ENCODE measurements around the gene CCDC177.

The CCDC177 gene

DNA sequence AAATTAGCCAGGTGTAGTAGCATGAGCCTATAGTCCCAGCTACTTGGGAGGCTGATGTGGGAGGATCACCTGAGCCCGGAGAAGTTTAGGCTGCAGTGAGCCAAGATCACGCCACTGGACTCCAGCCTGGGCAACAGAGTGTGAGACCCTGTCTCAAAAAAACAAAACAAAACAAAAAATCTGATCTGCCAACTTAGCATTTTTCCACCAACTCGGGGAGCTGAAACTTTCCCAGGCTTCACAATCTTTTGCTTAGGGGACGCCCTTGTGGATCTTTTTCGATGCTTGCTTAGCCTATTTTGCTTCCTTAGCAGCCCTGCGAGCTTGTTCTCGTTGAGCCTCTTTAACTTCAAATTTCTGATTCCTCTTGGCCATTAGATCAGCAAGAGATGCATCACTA lies 13.8 kb downstream of the CCDC177 start:
- DNase-seq, result no peak

DNA sequence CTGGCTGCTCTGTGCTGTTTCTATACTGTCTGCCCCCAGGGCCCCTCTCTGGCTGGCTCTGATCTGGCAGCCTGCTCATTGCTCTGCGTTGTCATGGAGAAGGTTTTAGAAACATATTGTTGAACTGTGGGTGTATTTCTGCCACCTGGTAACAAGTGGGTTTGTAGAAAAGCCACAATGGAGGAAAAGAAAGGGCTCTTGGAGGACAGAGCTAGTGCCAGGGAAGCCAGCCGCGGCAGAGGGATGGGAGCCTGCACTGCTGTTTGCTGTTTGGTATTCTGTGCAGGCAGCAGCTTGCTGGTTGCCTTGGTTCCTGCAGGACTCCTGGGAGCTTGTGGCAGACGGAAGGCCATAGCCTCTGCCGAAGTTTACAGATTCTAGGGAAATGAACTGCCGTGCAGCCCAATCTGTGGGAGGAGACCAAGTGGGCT lies 15.1 kb downstream of the CCDC177 start:
- DNase-seq, result no peak

GRCh38 chr14:69558774-69559173 lies 15.9 kb downstream of the CCDC177 start:
- DNase-seq, result no peak

DNA sequence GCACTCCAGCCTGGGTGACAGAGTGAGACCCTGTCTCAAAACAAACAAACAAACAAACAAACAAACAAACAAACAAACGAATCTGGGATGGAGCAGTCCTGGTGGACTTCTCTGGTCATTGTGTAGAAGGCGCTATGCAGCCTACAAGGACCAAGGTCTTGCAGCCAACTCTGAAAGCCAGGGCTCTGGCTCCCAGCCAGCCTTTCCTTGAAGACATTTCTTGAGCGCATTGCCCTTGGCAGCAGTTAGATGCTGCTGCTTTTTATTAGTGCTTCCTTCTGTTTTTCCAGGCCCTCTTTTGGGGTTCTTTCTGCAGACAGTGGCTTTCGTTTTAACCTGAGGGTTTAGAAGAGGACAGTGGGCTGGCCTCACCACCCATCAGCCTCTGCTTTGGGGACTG lies 20.2 kb downstream of the CCDC177 start:
- no peak for DNase-seq

DNA sequence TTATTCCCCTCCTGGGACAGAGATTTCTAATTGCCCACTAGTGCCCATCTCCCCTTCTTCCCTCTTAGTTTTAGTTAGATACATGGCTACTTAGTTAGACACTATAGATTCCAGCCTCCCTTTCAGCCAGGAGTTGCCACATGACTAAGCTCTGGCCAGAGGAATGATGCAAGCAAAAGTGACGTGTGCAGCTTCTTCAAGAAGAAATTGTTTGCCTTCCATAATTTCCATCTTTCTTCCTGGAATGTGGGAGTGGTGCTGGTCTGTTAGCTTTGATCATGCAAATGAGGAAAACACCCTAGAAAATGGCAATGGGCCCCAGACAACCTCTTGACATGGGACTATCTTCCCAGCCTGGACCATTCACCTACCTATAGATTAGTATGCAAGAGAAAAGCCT lies 21.4 kb downstream of the CCDC177 start:
- no peak for DNase-seq

GRCh38 chr14:69551511-69551910 lies 23.2 kb downstream of the CCDC177 start:
- DNase-seq, result no peak

- no peak for DNase-seq
Measured at GRCh38 chr14:69548566-69548965, 26.1 kb downstream of the CCDC177 start.

DNA sequence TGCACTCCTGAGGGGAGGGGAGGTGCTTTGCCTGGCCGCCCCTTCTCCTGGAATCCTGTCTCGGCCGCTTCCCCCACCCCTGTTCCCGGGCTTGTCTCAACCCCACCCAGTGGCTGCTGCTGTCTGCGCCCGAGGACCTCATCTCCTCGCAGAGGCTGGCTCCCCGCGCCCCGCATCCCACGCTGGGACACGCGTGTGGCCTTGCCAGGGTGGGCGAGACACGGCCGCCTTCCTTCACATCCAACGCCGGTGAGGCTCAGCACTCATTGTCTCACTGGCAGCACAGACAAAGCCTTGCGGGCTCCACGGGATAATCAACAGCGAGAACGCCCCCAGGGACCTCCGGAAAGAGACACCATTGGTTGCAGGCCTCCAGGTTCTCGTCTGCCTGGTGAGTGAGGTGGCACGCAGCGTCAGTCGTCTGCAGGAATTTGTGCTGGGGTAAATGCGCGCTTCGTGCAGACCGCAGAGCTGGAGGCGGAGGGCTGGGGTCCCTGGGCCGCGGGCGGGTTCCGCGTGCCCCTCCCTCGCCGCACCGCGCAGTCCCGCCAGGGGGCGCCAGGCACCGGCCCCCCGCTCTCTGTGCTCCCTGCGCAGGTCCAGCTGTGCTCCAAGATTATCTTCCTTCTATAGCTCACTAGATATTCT lies 26.8 kb downstream of the CCDC177 start:
- DNase-seq, result peak in 1 of 2 donors; percentile 8

- peak; percentile 33 to 70 for DNase-seq
Measured at GRCh38 chr14:69543341-69544115, 31.1 kb downstream of the CCDC177 start.

- DNase-seq, result no peak
Measured at GRCh38 chr14:69542311-69542710, 32.4 kb downstream of the CCDC177 start.

DNA sequence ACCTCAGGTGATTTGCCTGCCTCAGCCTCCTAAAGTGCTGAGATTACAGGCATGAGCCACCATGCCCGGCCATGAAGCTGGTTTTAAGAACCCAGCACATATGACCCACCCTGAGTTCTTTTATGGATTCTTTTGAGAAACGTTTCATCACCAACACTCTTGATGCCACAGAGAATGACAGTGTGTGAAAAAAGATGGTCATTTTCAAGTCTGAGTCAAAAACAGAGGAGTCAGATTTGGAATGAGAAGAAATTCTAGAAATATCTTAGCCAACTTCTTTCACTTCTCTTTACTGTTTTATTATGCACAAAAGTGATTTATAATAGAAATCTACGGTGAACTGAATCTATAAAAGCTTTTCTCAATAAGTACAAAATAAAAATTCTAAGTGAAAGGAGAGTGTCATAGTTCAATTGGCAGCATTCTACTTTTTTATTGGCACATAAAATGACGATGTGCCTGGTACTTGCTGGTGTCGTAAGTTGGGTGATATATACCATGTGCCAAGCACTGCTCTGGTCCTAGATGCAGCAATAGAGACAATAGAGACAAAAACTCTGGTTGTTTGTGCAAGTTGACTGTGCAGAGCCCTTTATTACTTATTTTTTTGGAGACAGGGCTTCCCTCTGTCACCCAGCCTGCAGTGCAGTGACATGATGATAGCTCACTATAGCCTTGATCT lies 33.9 kb downstream of the CCDC177 start:
- no peak for DNase-seq

GRCh38 chr14:69539631-69540410 lies 34.9 kb downstream of the CCDC177 start:
- peak in 1 of 2 donors; percentile 20 for DNase-seq

DNA sequence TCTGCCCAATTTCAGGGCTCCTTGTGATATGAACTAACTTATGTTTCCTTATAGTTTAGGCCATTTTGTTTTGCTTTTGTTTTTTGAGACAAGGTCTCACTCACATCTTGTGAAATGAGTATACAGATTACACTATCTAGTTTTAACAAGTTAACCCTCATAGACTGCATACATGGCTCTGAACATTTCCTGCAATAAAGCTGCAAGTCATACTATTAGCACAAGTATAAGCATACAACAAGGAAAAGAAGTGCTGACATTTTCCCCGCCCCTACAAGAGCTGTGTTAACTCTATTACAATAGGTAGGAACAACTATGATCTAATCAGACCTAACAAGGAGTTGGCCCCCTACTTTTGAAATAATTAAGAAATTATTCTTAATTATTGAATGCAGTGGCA lies 35.9 kb downstream of the CCDC177 start:
- DNase-seq, result no peak

GRCh38 chr14:69537900-69538299 lies 36.8 kb downstream of the CCDC177 start:
- no peak for DNase-seq

DNA sequence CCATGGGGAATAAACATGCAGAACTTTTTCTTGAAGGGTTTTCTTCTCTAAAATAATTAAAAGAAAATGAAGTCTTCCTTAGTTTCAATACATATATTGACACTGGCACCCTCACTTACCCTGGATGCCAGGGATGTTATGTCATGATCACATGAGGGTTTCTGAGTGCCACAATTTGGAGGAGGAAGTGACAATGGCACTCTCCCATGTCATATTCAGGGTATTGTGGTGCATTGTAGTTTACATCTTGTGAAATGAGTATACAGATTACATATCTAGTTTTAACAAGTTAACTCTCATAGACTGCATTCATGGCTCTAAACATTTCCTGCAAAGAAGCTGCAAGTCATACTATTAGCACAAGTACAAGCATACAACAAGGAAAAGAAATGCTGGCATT lies 37.7 kb downstream of the CCDC177 start:
- no peak for DNase-seq

DNA sequence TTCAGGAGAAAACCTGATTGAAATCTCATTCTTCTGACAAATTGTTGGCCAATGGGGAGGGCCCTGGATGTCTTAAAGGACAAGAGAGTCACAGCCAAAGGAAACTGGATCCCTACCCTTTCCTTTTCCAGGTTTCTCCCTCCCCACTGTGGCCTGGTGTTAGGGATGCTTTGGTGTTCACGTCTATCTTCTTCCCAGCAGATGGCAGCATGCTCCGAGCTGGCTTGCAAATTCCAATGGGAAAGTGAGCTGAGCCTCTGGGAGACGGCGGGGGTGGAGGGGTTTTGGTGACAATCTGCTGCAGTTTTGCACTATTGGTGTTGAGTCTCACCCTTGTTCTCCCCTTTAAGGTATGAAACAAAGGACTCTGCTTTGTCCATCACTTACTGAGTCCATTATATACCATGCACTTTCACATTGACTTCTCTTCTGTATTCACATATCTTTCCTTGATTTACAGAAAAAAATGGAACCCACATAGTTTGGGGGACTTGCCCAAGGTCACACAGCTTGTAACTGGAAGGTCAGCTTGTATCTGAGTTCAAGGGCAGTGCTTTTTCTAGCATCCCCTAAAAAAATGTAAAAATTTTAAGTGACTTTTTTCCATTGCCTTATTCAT lies 39.3 kb downstream of the CCDC177 start:
- no peak for DNase-seq

- DNase-seq, result no peak
Measured at GRCh38 chr14:69532561-69533340, 41.9 kb downstream of the CCDC177 start.

- DNase-seq, result no peak
Measured at GRCh38 chr14:69531135-69531534, 43.5 kb downstream of the CCDC177 start.

GRCh38 chr14:69530095-69530494 lies 44.6 kb downstream of the CCDC177 start:
- DNase-seq, result no peak

- DNase-seq, result no peak
Measured at GRCh38 chr14:69529563-69529962, 45.1 kb downstream of the CCDC177 start.

DNA sequence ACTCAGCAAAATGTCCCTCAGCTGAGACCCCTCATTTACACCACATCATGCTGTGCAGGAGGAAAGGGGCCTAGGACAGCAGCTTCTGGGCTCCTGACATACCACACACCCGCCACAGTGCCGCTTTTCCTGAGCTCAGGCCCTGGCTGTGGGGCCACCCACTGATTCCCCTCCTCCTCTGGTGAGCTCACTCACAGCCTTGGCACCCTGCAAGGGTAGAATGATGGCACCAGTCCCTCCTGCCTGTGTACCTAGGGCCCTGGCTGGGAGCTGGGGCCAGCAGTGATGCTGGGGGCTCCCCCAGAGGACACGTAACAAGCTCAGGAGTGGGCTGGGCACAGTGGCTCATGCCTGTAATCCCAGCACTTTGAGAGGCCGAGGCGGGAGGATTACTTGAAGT lies 45.7 kb downstream of the CCDC177 start:
- DNase-seq, result no peak

DNA sequence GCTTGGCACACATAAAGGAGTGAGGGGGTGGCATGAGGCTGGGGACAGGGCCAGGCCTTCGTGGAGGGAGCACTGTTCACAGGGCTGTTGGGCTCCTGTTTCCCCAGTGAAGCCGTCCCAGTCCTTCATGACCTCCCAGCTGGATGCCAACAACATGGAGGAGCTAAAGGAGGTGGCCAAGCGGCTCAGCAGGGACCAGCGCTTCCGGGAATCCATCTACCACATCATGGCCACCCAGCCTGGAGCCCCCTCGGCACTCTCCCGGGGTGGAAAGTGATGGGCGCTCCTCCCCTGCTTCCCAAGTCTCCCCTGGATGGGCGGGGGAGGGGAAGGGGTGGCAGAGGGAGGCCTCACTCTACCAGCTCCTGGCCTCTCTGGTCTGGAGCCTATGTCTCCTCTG lies 46.5 kb downstream of the CCDC177 start:
- no peak for DNase-seq

All from CD4-positive, alpha-beta T cell treated with Interferon alpha-2 for 1 hour (primary cell).